GM12801 (cell line): ENCODE measurements around the gene CACNA2D1.

Experiments
- TF ChIP-seq, protein P1 (sequence below): IDR thresholded peaks from one replicate; pipeline ENCODE4 v1.5.1; 2011; ENCODE audit warnings: control low read depth; ENCODE audit not compliant: insufficient read length; ENCODE audit errors: extremely low read depth

The CACNA2D1 gene

DNA sequence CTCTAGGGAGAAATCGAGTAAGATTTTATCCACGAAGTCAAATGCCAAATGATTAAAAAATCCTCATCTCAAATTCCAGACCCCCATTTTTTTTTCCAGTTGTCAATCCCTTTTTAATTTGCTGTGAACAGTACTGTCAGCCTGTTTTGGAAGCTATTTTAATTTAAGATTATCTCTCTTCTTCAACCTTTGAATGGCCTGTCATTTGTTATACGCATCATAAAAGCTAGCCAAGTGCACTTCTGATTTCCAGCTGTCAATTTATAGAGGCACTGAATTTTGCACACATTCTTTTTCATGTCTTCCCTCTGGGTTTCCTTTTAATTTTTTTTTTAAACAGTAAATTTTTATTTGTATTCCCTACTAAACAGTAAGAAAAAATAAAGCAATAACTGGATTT is 337.4 kb downstream of the CACNA2D1 start:
- TF ChIP-seq, protein P1, sequence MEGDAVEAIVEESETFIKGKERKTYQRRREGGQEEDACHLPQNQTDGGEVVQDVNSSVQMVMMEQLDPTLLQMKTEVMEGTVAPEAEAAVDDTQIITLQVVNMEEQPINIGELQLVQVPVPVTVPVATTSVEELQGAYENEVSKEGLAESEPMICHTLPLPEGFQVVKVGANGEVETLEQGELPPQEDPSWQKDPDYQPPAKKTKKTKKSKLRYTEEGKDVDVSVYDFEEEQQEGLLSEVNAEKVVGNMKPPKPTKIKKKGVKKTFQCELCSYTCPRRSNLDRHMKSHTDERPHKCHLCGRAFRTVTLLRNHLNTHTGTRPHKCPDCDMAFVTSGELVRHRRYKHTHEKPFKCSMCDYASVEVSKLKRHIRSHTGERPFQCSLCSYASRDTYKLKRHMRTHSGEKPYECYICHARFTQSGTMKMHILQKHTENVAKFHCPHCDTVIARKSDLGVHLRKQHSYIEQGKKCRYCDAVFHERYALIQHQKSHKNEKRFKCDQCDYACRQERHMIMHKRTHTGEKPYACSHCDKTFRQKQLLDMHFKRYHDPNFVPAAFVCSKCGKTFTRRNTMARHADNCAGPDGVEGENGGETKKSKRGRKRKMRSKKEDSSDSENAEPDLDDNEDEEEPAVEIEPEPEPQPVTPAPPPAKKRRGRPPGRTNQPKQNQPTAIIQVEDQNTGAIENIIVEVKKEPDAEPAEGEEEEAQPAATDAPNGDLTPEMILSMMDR: no peak

DNA sequence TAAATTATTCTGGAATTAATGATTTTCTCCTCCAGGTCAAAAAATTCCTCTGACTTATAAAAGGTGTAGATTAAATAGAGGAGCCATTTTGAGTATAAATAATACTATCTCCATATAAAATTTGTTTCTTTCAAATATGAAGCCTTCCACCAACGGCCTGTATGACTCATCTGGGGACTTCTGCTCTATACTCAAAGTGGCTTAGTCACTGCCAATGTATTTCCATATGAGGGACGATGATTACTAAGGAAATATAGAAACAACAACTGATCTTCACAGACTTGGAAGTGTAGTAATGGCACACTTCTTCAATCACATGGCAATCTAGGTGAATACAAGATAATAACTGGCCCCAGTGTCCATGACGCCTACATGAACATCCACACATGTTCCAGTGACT is 338.1 kb downstream of the CACNA2D1 start:
- TF ChIP-seq, protein P1: no peak

DNA sequence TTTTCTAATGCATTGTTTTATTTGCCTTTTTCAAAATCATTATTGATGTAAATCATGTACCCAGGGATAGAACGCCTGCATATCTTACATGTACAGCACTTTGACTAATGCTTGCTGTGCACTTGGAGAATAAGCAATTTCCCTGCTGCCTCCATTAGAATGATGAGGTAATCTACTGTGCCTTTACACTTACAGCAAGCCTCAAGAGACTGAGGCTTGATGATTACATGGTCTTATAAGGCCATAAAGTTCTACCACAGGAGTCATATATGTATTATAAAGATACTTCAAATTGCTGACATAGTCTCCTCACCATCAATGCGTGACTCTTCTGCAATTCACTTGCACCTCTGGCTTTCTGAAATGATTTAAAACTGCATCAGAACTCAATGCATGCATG is 345.2 kb downstream of the CACNA2D1 start:
- TF ChIP-seq, protein P1: no peak

DNA sequence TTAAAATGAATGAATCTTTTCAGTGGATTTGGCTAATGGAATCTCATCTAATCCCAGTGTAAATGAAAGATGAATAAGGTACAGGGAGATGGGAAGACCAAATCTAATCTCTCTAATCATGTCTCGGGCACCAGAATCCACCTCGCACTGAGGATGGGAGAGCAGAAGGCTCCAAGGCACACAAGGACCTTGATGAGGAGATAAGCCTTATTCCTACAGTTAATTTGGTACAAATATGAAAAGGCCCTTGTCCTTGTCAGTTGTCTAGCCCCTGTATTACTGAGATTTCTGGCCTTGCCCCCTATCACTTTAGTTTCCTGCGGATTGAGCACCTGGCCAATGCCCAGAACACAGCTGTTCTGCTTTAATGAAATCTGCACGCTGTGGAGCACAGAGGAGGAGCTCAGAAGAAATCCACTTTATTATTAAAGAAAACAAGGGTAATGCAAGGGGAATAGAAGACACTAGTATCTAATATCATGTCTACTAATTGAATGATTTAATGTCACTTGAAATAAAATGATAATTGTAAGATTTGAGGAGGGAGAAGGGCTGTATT is 352.4 kb downstream of the CACNA2D1 start:
- TF ChIP-seq, protein P1: no peak

DNA sequence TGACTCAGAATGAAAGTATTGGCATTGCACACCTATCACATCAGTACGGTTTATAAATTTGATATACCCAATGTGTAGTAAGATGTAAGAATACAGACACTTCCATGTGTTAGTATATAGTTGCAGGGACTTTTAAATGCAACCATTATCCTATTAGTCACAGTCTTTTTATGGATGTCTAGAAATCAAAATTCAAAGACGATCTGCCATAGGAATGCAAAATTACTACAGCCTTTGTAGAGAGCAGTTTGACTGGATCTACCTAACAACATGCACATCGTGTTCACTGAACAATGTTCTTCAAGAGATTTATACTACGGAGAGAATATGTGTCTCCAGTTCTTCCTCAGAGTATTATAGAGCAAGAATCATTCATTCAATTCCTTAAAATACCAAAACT is 356.5 kb downstream of the CACNA2D1 start:
- TF ChIP-seq, protein P1: no peak

DNA sequence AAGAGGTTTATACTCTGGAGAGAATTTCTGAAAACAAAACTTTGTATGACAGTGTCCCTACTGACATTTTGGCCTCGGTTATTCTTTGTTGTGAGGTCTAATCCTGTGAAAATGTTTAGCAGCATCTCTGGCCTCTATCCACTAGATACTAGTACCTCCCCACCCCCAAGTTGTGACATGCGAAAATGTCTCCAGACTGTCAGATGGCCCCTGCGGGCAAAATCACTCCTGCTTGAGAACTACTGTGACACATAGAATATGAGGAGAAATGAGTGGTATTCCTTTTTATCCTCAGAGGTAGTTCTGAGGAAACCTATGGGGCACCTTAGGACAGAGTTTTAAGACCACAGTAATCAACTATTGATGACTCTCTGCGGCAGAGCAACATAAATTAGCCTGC is 358.5 kb downstream of the CACNA2D1 start:
- TF ChIP-seq, protein P1: no peak

DNA sequence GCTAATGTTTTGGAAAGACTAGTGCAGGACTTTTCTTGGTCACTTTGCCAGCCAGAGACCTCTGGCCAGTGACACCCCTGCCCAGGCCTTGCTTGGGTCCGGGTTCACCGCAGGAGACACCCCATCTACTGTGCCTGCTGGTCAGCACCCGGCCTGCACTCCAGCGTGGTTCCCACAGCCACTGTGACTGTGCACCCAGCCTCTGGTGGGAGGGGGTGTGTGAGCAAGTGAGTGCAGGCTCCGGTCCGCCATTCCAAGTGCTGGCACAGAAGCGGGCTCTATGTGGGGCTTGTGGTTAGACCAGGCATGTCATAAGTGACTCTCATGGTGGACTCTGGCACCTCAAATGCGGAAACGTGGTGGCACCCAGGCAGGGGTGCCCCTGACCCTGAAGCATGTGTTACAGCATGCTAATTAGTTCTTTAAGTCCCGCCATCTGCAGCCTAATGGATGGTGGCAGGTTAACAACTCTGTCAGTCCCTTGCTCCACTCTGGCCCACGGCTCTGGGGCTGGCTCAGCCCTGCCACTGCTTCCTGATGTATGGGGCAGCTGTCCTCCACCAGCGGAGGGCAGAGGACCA is 361.8 kb downstream of the CACNA2D1 start:
- TF ChIP-seq, protein P1: no peak
